Mesendoderm (in vitro differentiated cells): Measurements from ENCODE around the gene NUMBL.

ENCODE experiments used
- DNase-seq: peaks from one replicate; pipeline ENCODE4 v3.0.0; 2013
- H2AK5ac ChIP-seq: 2 replicates; pipeline ENCODE4 v1.6.1; 2013; ENCODE audit warnings: low read length, inconsistent platforms
- H2BK120ac ChIP-seq: 2 replicates; pipeline ENCODE4 v1.6.1; 2013; ENCODE audit warnings: low read depth, mild to moderate bottlenecking, low read length, moderate library complexity, mixed read lengths
- H2BK15ac ChIP-seq: replicated peaks from 2 replicates; pipeline ENCODE4 v1.6.1; 2013; ENCODE audit warnings: low read depth, mild to moderate bottlenecking, moderate library complexity
- H2BK5ac ChIP-seq: 2 replicates; pipeline ENCODE4 v1.6.1; 2013; ENCODE audit warnings: low read length, inconsistent platforms
- H3K18ac ChIP-seq: 2 replicates; pipeline ENCODE4 v1.6.1; 2013; ENCODE audit warnings: mild to moderate bottlenecking, low read length, mixed read lengths
- H3K23ac ChIP-seq: one replicate; pipeline ENCODE4 v1.6.1; 2013; ENCODE audit warnings: low read length
- H3K27ac ChIP-seq: 2 replicates; pipeline ENCODE4 v1.5.1; 2013; ENCODE audit warnings: low read depth, mild to moderate bottlenecking, inconsistent platforms, low read length, moderate library complexity
- H3K27me3 ChIP-seq: 2 replicates; pipeline ENCODE4 v1.6.1; 2013; ENCODE audit warnings: low read length, control low read depth, mild to moderate bottlenecking, inconsistent platforms; ENCODE audit not compliant: insufficient read depth, poor library complexity
- H3K36me3 ChIP-seq: 2 replicates; pipeline ENCODE4 v1.6.1; 2013; ENCODE audit warnings: low read length, inconsistent platforms; ENCODE audit not compliant: control insufficient read depth, insufficient read depth
- H3K4ac ChIP-seq: one replicate; pipeline ENCODE4 v1.6.1; 2013; ENCODE audit warnings: low read depth, mild to moderate bottlenecking, low read length, moderate library complexity
- H3K4me1 ChIP-seq: 2 replicates; pipeline ENCODE4 v1.6.1; 2013; ENCODE audit warnings: low read depth, low read length, inconsistent platforms; ENCODE audit not compliant: control insufficient read depth
- H3K4me2 ChIP-seq: 2 replicates; pipeline ENCODE4 v1.6.1; 2013; ENCODE audit warnings: low read length
- H3K4me3 ChIP-seq: 2 replicates; pipeline ENCODE4 v1.5.1; 2013; ENCODE audit warnings: mild to moderate bottlenecking, low read length
- H3K56ac ChIP-seq: one replicate; pipeline ENCODE4 v1.6.1; 2013; ENCODE audit warnings: low read length
- H3K79me1 ChIP-seq: 2 replicates; pipeline ENCODE4 v1.6.1; 2013; ENCODE audit warnings: low read length, inconsistent platforms
- H3K79me2 ChIP-seq: 2 replicates; pipeline ENCODE4 v1.6.1; 2013; ENCODE audit warnings: mild to moderate bottlenecking, low read length; ENCODE audit not compliant: control insufficient read depth, insufficient read depth
- H3K9ac ChIP-seq: 2 replicates; pipeline ENCODE4 v1.6.1; 2013; ENCODE audit warnings: low read length, inconsistent platforms
- H4K5ac ChIP-seq: one replicate; pipeline ENCODE4 v1.6.1; 2013; ENCODE audit warnings: low read length
- H4K8ac ChIP-seq: one replicate; pipeline ENCODE4 v1.6.1; 2013; ENCODE audit warnings: low read depth, mild to moderate bottlenecking, control low read depth, low read length, moderate library complexity
- WGBS: extraction: QIAGEN DNeasy Blood & Tissue Kit; methylation state at CpG from one replicate; pipeline ENCODE4 v1.1.7; 2013; ENCODE audit warnings: low lambda C conversion rate, missing lambda C conversion rate; ENCODE audit not compliant: insufficient coverage; ENCODE audit errors: extremely low coverage; 5-methylcytosine and 5-hydroxymethylcytosine counted together

Gene NUMBL

DNA sequence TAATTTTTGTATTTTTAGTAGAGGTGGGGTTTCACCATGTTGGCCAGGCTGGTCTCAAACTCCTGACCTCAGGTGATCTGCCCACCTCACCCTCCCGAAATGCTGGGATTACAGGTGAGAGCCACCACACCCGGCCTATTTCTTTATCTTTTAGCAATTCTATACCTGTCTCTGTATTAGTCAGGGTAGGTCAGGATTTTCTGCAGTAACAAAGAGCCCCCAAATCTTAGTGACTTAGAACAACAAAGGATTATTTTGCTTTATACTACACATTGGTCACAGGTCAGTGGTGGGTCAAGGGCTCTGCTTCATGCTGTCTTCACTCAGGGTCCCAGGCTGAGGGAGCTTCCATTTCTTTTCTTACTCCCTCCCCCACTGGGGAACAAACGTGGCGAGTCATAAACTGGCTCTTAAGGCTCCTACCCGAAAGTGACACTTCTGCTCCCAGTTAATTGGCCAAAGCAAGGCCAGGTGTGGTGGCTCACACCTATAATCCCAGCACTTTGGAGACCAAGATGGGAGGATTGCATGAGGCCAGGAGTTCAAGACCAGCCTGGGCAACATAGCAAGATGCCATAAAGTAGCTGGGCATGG lies 33.3 kb upstream of the NUMBL start:
- Histone ChIP-seq H4K5ac (no peak overlapping the region), H3K4me2 (no peak overlapping the region), H3K79me1 (peaks cover 7% of the 10 kb centered on the region), H3K4me1 (no peaks in the 10 kb centered on the region), H3K27ac (no peak overlapping the region), H3K23ac (no peak overlapping the region), H2AK5ac (no peak overlapping the region), H3K56ac (no peak overlapping the region), H3K18ac (no peak overlapping the region), H4K8ac (no peak overlapping the region), H3K79me2 (peaks cover 11% of the 10 kb centered on the region), H3K27me3 (no peaks in the 10 kb centered on the region), H3K9ac (no peak overlapping the region), H2BK5ac (no peak overlapping the region), H3K36me3 (peaks cover 3% of the 10 kb centered on the region), H2BK120ac (no peak overlapping the region), H3K4me3 (no peak overlapping the region), H2BK15ac (no peak overlapping the region), H3K4ac (no peak overlapping the region)
- no peak for DNase-seq
- no CpG with 5 or more reads among the region's 5 CpGs for WGBS

DNA sequence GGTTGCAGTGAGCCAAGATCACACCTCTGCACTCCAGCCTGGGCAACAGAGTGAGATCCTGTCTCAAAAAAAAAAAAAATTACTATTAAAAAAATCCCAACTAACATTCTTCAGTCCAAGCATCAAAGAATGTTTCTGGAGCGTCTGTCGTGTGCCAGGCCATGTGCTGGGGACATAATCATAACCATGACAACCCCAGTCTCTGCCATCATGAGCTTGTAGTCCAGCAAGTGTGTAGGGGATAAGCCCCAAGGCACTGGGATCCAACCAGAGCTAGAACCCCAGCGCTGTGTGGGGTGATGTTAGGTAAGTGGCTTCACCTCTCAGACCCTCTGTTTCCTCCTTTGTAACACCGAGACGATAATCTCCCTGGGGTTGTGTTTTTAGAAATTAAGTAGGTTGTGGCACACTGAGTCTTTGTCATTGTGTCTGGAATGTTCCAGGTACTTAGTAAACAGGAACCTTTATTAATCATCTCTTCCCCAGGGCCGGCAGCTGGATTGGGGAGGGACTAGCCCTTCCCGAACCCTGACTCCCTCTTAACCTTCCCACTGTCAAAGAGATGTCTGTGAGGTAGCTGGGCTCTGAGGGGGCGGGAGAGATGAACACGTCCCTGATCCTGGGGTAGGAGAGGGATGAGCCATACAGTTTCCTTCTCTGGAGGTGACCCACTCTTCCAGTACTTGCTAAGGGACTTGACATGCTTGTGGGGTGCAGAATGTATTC lies 31.6 kb upstream of the NUMBL start:
- Histone ChIP-seq H2BK5ac (no peak overlapping the region), H2BK15ac (no peak overlapping the region), H2AK5ac (no peak overlapping the region), H3K4me2 (no peak overlapping the region), H3K56ac (no peak overlapping the region), H4K5ac (no peak overlapping the region), H3K79me1 (peaks cover 10% of the 10 kb centered on the region), H3K4me1 (no peaks in the 10 kb centered on the region), H3K27me3 (no peaks in the 10 kb centered on the region), H4K8ac (no peak overlapping the region), H3K36me3 (no peaks in the 10 kb centered on the region), H3K4ac (no peak overlapping the region), H3K79me2 (peaks cover 20% of the 10 kb centered on the region), H3K4me3 (no peak overlapping the region), H3K27ac (no peak overlapping the region), H3K23ac (no peak overlapping the region), H3K18ac (no peak overlapping the region), H3K9ac (no peak overlapping the region), H2BK120ac (no peak overlapping the region)
- no peak for DNase-seq
- WGBS: no CpG with 5 or more reads among the region's 9 CpGs

DNA sequence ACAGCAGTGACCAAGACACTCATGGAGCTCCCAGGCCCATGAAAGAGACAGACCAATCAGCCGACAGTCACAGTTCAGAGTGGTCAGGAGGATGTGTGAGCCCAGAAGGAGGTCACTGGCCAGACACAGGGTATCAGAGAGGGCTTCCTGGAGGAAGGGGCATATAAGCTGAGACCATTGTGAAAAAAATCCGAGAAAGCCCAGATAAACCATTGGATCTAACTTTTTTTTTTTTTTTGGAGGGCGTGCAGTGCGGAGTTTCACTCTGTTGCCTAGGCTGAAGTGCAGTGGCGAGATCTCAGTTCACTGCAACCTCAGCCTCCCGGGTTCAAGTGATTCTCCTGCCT lies 30.7 kb upstream of the NUMBL start:
- Histone ChIP-seq H2BK5ac (no peak overlapping the region), H3K4ac (no peak overlapping the region), H3K18ac (no peak overlapping the region), H3K79me2 (peaks cover 20% of the 10 kb centered on the region), H3K4me2 (no peak overlapping the region), H4K8ac (no peak overlapping the region), H2AK5ac (no peak overlapping the region), H3K36me3 (no peaks in the 10 kb centered on the region), H3K4me3 (no peak overlapping the region), H3K23ac (no peak overlapping the region), H3K27ac (no peak overlapping the region), H2BK120ac (no peak overlapping the region), H3K56ac (no peak overlapping the region), H3K27me3 (no peaks in the 10 kb centered on the region), H4K5ac (no peak overlapping the region), H3K79me1 (peaks cover 10% of the 10 kb centered on the region), H3K4me1 (no peaks in the 10 kb centered on the region), H3K9ac (no peak overlapping the region), H2BK15ac (no peak overlapping the region)
- DNase-seq: no peak
- WGBS: no CpG with 5 or more reads among the region's 6 CpGs

DNA sequence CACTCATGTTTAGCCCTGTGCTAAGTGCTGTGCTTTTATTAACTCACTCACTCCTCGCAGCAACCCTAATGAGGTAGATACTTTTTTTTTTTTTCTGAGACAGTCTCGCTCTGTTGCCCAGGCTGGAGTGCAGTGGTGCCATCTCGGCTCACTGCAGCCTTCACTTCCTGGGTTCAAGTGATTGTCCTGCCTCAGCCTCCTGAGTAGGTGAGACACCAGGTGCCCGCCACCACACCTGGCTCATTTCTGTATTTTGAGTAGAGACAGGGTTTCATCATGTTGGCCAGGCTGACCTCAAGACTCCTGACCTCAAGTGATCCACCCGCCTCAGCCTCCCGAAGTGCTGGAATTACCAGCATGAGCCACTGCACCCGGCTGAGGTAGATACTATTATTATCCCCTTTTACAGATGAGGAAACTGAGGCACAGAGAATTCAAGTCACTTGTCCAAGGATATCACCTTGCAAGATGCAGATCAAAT lies 29.0 kb upstream of the NUMBL start:
- Histone ChIP-seq H2AK5ac (no peak overlapping the region), H4K5ac (no peak overlapping the region), H3K4me3 (no peak overlapping the region), H3K79me2 (peaks cover 20% of the 10 kb centered on the region), H4K8ac (no peak overlapping the region), H3K9ac (peak overlapping the region; percentile 80), H3K18ac (no peak overlapping the region), H3K4ac (no peak overlapping the region), H3K56ac (peak overlapping the region; percentile 11), H2BK15ac (no peak overlapping the region), H3K23ac (no peak overlapping the region), H3K36me3 (no peaks in the 10 kb centered on the region), H3K79me1 (peaks cover 10% of the 10 kb centered on the region), H3K27ac (no peak overlapping the region), H3K4me1 (peaks cover 3% of the 10 kb centered on the region), H3K27me3 (no peaks in the 10 kb centered on the region), H2BK120ac (no peak overlapping the region), H2BK5ac (no peak overlapping the region), H3K4me2 (no peak overlapping the region)
- no peak for DNase-seq
- no CpG with 5 or more reads among the region's 7 CpGs for WGBS

DNA sequence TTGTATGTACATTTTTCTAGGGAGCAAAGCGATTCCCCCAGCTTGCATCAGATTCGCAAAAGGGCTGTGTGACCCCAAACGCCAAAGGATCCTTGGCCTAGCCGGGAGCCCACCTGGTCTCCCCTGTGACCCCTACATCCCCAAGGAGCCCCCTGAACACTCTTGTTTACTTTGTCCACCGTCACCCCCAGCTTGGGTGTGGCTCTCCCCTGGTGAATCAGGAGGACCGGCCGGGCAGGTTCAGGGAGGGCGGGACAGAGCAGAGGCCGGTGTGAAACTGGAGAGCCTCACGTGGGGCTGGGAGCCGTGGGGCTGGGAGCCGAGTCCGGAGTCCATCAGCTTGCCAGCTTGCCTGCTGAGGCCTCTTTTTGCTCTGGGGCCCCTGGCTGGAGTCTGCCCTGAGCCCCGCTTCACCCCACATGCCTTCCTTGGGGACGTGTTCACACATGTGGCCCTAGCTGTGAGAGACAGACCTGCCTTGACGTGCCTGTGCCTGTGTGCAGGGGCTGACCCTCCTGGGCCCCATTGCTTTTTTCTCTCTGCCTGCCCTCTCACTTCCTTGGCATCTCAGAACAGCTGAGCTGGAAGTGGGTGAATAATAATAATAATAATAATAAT lies 28.4 kb upstream of the NUMBL start:
- peak overlapping the region; percentile 34 for H3K18ac ChIP-seq
- H3K56ac ChIP-seq: peak overlapping the region; percentile 96
- H3K79me1 ChIP-seq: peaks cover 12% of the 10 kb centered on the region
- H3K4me2 ChIP-seq: peak overlapping the region; percentile 44
- H2BK15ac ChIP-seq: no peak overlapping the region
- DNase-seq: peak; percentile 53
- peak overlapping the region; percentile 43 for H3K27ac ChIP-seq
- no CpG with 5 or more reads among the region's 16 CpGs for WGBS
- no peaks in the 10 kb centered on the region for H3K36me3 ChIP-seq
- H3K27me3 ChIP-seq: no peaks in the 10 kb centered on the region
- H3K4ac ChIP-seq: no peak overlapping the region
- no peak overlapping the region for H2BK5ac ChIP-seq
- peak overlapping the region; percentile 59 for H3K23ac ChIP-seq
- H3K4me3 ChIP-seq: peak overlapping the region; percentile 43
- H2BK120ac ChIP-seq: no peak overlapping the region
- no peak overlapping the region for H4K8ac ChIP-seq
- peak overlapping the region; percentile 80 for H3K9ac ChIP-seq
- H2AK5ac ChIP-seq: no peak overlapping the region
- peaks cover 6% of the 10 kb centered on the region for H3K4me1 ChIP-seq
- H4K5ac ChIP-seq: no peak overlapping the region
- peaks cover 20% of the 10 kb centered on the region for H3K79me2 ChIP-seq
